Suprapubic skin (tissue), 4 donors: ENCODE data around the gene OGT. TPM values are rescaled to one million over a fixed set of nuclear protein-coding genes. Genes with fewer than 3 reads are reported as not detected.

ENCODE experiments used
- DNase-seq, 2 donors: peaks; one replicate each; pipeline ENCODE4 v3.0.0-alpha.2; 2019; ENCODE audit warnings: low spot score in 2 of 2
- H3K27ac ChIP-seq: fragments of 200-600 bp; sonication (generic); one replicate; pipeline ENCODE4 v1.5.1; 2019
- H3K27me3 ChIP-seq: fragments of 200-600 bp; sonication (generic); one replicate; pipeline ENCODE4 v1.5.1; 2019
- H3K36me3 ChIP-seq: fragments of 200-600 bp; sonication (generic); one replicate; pipeline ENCODE4 v1.5.1; 2019
- H3K4me1 ChIP-seq: fragments of 200-600 bp; sonication (generic); one replicate; pipeline ENCODE4 v1.5.1; 2019
- H3K4me3 ChIP-seq: fragments of 200-600 bp; sonication (generic); one replicate; pipeline ENCODE4 v1.5.1; 2019; ENCODE audit warnings: mild to moderate bottlenecking
- H3K9me3 ChIP-seq: fragments of 200-600 bp; sonication (generic); one replicate; pipeline ENCODE4 v1.5.1; 2019
- CTCF ChIP-seq, 2 donors: fragments of 200-600 bp in 1 of 2; fragments of 450-650 bp in 1 of 2; sonication (generic) in 1 of 2; IDR thresholded peaks; one replicate each; pipeline ENCODE4 v1.5.1; 2016 to 2019; ENCODE audit warnings: antibody characterized with exemption in 2 of 2, mild to moderate bottlenecking in 1 of 2, moderate library complexity in 1 of 2
- EP300 ChIP-seq: sonication (generic); formaldehyde crosslinking; IDR thresholded peaks from one replicate; pipeline ENCODE4 v1.6.1; 2017; ENCODE audit warnings: antibody characterized with exemption
- POLR2A ChIP-seq, 2 donors: fragments of 450-650 bp; IDR thresholded peaks; one replicate each; pipeline ENCODE4 v1.6.1; 2017; ENCODE audit warnings: antibody characterized with exemption in 2 of 2, mild to moderate bottlenecking in 2 of 2, moderate library complexity in 2 of 2
- POLR2AphosphoS5 ChIP-seq, 3 donors: sonication (generic); formaldehyde crosslinking; IDR thresholded peaks; one replicate each; pipeline ENCODE4 v1.6.1; 2017; ENCODE audit warnings: antibody characterized with exemption in 3 of 3
- WGBS: methylation state at CpG from one replicate; pipeline ENCODE4 v1.1.5; 2018; 5-methylcytosine and 5-hydroxymethylcytosine counted together
- total RNA-seq, 4 donors: library from RNA; depleted of rRNA; stranded (reverse); fragments of >200 nt; gene quantifications; one replicate each; pipeline ENCODE4 v1.1.0, GENCODE V29; 2016

Gene OGT
- total RNA-seq, 4 donors from 2014 or later = 133 to 450 (median 159) TPM

GRCh38 chrX:71619986-71620385, 87.1 kb downstream of the OGT start:
- no peak overlapping the region for H3K27ac ChIP-seq
- WGBS = 69% methylated on average over 1 of the region's 1 CpG
- TF ChIP-seq CTCF (IDR thresholded peaks at IDR 0.05) = no peak
- no peak for TF ChIP-seq POLR2AphosphoS5 (IDR thresholded peaks at IDR 0.05)
- TF ChIP-seq EP300 = no peak
- TF ChIP-seq POLR2A (IDR thresholded peaks at IDR 0.05) = no peak
- H3K27me3 ChIP-seq = no peaks in the 10 kb centered on the region
- no peak for DNase-seq
- H3K4me3 ChIP-seq = no peak overlapping the region
- H3K36me3 ChIP-seq = no peaks in the 10 kb centered on the region
- no peaks in the 10 kb centered on the region for H3K9me3 ChIP-seq
- peaks cover 13% of the 10 kb centered on the region for H3K4me1 ChIP-seq

GRCh38 chrX:71621603-71622002, 88.7 kb downstream of the OGT start:
- Histone ChIP-seq H3K27me3 (no peaks in the 10 kb centered on the region), H3K36me3 (no peaks in the 10 kb centered on the region), H3K9me3 (no peaks in the 10 kb centered on the region), H3K4me1 (peaks cover 13% of the 10 kb centered on the region), H3K27ac (no peak overlapping the region), H3K4me3 (no peak overlapping the region)
- TF ChIP-seq CTCF (IDR thresholded peaks at IDR 0.05) (no peak), EP300 (no peak), POLR2AphosphoS5 (IDR thresholded peaks at IDR 0.05) (no peak), POLR2A (IDR thresholded peaks at IDR 0.05) (no peak)
- 49% methylated on average over 6 of the region's 6 CpGs for WGBS
- DNase-seq = no peak

- Histone ChIP-seq H3K27me3 (no peaks in the 10 kb centered on the region), H3K36me3 (no peaks in the 10 kb centered on the region), H3K9me3 (no peaks in the 10 kb centered on the region), H3K4me3 (no peak overlapping the region), H3K27ac (no peak overlapping the region), H3K4me1 (peaks cover 13% of the 10 kb centered on the region)
- 74% methylated on average over 9 of the region's 9 CpGs for WGBS
- TF ChIP-seq POLR2AphosphoS5 (IDR thresholded peaks at IDR 0.05) (no peak), EP300 (no peak)
- no peak for DNase-seq
Measured at GRCh38 chrX:71622032-71622575, 89.2 kb downstream of the OGT start.

GRCh38 chrX:71622576-71623450, 89.9 kb downstream of the OGT start:
- peak; percentile 78 to 81 for DNase-seq
- Histone ChIP-seq H3K4me1 (peaks cover 13% of the 10 kb centered on the region), H3K27me3 (no peaks in the 10 kb centered on the region), H3K9me3 (no peaks in the 10 kb centered on the region), H3K27ac (no peak overlapping the region), H3K4me3 (no peak overlapping the region), H3K36me3 (no peaks in the 10 kb centered on the region)
- TF ChIP-seq POLR2AphosphoS5 (IDR thresholded peaks at IDR 0.05) = no peak
- TF ChIP-seq CTCF (IDR thresholded peaks at IDR 0.05) = peak in 1 of 2 donors; percentile 13
- WGBS = 49% methylated on average over 12 of the region's 13 CpGs

GRCh38 chrX:71623714-71624113, 90.8 kb downstream of the OGT start:
- no peak for TF ChIP-seq EP300
- TF ChIP-seq POLR2A (IDR thresholded peaks at IDR 0.05) = no peak
- TF ChIP-seq POLR2AphosphoS5 (IDR thresholded peaks at IDR 0.05) = no peak
- no peak for TF ChIP-seq CTCF (IDR thresholded peaks at IDR 0.05)
- H3K27ac ChIP-seq = no peak overlapping the region

More at GRCh38 chrX:71623714-71624113, 90.8 kb downstream of the OGT start:
- WGBS = 79% methylated on average over 3 of the region's 3 CpGs
- peaks cover 13% of the 10 kb centered on the region for H3K4me1 ChIP-seq
- H3K9me3 ChIP-seq = no peaks in the 10 kb centered on the region
- no peaks in the 10 kb centered on the region for H3K36me3 ChIP-seq
- H3K27me3 ChIP-seq = no peaks in the 10 kb centered on the region
- DNase-seq = peak in 1 of 2 donors; percentile 11
- H3K4me3 ChIP-seq = no peak overlapping the region
